HT-29 (cell line): ENCODE data around the gene PLEKHM1. TPM values are rescaled to one million over a fixed set of nuclear protein-coding genes. Genes with fewer than 3 reads are reported as not detected.
"Not testable (repeated sequence)": the region's sequence is repeated elsewhere in the genome, so short reads cannot be mapped to it uniquely, and the experiment has no call there.

Experiments used
- DNase-seq: peaks from one replicate; pipeline ENCODE4 v3.0.0-alpha.2; 2015; ENCODE audit warnings: low spot score
- total RNA-seq: library from RNA; depleted of rRNA; stranded (reverse); fragments of >200 nt; shearing (Covaris generic); gene quantifications from 2 replicates; pipeline ENCODE4 v1.2.3, GENCODE V29; 2014; rRNA removed

Gene PLEKHM1
- 22.7 and 34.2 TPM in 2 replicates for total RNA-seq

DNA sequence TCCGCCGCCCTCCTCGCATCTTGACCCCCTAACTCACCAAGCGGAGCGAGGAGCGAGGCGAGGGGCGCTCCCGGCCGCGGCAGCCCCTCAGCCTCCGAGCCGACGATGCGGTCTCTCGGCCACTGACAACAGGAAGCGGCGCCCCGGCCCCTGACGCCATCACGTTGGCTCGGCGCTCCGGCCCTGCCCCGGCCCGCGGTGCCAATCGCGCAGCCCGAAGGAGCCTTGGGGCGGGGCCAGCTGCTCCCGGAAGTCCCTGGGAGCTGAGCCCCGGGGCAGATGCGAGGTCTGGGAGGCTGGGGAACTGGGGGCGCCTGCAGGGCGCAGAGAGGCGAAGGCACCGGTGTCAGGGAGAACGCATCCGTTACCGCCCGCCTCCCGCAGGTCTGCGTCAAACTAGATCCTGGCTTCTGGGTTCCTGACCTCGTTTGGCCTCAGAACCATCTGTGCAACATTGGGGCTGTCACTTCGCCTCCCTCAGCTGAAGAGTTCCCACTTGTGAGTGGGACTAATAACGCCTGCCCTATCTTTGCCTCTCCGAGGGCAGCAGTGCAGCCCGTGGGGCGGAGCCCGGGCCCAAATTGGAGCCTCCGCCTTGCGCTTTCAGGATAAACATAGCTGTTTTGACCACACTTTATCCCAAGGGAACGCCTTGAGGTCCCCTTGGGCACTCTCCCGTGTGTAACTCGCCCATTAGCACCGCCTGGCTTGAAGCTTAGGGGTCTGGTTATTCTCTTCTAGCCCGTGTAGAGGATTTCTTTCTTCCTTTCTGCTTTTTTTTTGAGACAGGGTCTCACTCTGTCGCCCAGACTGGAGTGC lies at the start of gene PLEKHM1:
TSS of gene PLEKHM1 (minus strand) at position 107 of the 819 bp plus-strand sequence. CDS start 8,237 bp downstream, outside the sequence.
- DNase-seq = peak; percentile 77

DNA sequence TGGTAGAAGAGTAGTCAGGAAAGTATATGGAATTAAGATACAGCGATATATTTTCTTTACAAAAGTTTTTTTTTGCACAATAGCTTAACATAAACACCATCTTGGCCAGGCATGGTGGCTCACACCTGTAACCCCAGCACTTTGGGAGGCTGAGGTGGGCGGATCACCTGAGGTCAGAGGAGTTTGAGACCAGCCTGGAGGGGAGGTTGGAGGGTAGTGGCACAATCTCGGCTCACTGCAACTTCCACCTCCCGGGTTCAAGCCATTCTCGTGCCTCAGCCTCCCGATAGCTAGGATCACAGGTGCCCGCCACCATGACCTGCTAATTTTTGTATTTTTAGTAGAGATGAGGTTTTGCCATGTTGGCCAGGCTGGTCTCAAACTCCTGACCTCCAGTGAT lies 47.6 kb upstream of the PLEKHM1 start:
- not testable (repeated sequence) for DNase-seq

DNA sequence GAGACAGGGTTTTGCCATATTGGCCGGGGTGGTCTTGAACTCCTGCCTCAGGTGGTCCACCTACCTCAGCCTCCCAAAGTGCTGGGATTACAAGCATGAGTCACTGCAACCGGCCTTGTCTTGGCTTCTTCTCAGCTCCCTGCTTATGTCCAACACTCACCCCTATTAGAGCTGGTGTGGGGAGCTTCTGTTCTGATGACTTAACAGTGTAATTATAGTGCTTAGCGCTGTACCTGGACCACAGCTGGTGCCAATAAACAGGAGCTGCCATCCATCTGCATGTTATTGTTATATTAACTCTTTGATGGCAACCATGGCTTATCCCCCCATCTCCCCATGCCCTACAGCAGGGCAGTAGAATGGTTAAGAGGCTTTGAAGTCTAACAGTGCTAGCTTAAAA lies 15.6 kb upstream of the PLEKHM1 start:
- DNase-seq = not testable (repeated sequence)

DNA sequence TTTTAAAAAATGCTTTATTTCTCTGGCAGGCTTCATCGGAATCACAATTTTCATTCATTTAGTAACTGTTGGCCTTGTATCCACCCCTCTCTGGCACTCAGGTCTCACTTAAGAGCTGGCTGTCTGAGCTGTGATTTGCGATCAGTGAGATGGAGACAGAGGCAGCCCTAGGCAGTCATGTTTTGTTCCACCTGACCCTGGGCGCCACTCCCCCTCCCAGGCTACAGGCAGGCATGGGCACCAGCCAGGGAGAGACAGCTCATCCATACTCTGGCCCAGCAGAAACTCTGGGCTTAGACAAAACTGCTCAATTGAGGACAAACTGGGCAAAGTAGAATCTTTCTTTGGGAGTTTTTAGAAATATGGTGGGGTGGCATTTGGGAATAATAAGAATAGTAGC lies 14.7 kb upstream of the PLEKHM1 start:
- not testable (repeated sequence) for DNase-seq

DNA sequence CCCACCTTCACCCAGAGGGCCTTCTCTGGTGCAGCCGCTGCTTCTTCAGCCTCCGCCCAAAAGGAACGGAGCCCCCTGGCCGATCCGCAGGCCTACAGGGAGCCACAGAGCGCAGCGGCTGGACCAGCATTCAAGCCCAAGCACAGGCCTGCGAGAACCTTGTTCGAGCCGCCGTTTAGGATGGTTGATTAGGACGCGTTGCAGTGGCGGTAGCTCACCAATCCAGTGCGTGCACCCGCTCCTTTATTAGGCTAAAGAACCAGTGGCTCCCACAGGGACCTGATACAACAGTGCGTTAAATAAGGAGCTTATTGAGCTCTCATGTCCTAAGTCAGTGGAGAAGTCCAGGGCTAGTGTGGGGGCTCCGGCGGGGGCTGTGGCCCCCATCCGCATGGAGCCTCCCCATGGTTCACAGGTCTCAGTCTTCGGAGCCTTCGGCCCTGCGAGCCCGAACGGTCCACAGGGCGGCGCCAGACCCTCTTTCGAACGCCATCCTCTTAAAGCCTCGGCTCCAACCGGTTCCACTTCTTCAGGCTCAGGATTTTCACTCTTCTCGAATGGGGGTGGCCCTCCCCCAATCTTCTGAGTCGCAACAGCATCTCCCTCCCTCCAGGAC lies 10.7 kb upstream of the PLEKHM1 start:
- not testable (repeated sequence) for DNase-seq

DNA sequence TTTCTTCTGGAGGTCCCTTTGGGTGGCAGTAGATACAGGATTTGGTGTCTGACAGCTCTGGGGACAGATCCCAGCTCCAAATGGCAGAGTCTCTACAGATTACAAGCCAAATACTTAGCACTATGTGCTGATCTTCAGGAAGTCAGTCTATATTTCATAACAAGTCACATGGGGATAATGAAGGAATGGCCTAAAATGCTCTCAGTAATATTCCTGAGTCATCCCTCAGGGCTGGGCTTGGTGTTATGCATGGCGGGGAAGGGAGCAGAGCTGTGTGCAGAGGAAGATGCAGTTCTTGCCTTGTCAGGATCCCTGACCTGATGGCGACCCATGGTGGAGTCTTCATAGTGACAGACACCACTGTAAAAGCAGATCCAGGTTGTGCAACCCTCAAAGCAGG lies 10.0 kb upstream of the PLEKHM1 start:
- not testable (repeated sequence) for DNase-seq

DNA sequence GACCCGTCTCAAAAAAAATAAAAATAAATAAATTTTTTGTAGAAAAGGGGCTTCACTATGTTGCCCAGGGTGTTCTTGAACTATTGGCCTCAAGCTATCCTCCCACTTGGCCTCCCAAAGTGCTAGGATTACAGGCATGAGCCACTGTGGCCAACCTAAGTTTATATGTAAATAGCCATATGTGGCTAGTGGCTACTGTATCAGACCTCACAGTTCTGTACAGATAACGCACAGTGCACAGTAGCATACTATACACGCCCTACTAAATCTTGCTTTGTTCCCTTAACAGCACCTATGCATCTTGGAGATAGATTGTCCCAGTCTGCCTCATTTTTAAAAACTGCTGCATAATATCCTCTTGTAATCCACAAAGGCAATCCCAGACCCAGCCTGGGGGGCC lies 8.7 kb upstream of the PLEKHM1 start:
- not testable (repeated sequence) for DNase-seq

DNA sequence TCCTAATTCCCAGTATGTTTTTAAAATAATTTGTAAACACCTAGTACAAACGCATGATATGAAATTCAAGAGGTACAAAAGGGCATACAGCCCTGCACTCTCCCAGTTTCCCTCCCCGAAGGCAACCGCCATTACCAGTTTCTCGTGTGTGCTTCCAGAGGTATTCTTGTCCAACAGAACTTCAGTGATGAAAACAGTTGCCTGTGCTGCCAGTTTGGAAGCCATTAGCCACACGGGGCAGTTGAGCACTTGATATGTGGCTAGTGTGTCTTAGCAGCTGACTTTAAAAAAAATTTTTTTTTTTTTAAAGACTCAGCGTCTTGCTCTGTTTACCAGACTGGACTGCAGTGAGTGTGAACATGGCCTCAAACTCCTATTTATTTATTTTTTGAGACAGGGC lies 7.9 kb upstream of the PLEKHM1 start:
- not testable (repeated sequence) for DNase-seq

DNA sequence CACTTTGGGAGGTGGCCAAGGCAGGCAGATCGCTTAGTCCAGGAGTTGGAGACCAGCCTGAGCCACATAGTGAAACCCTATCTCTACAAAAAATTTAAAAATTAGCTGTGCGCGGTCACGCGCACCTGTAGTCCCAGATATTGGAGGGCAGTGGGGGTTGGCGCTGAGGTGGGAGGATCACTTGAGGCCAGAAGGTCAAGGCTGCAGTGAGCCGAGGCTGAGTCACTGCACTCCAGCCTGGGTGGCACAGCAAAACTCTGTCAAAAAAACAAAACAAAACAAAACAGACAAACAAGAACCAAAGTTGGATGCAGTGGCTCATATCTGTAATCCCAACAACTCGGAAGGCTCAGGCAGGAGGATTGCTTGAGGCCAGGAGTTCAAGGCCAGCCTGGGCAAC lies 6.9 kb upstream of the PLEKHM1 start:
- not testable (repeated sequence) for DNase-seq

DNA sequence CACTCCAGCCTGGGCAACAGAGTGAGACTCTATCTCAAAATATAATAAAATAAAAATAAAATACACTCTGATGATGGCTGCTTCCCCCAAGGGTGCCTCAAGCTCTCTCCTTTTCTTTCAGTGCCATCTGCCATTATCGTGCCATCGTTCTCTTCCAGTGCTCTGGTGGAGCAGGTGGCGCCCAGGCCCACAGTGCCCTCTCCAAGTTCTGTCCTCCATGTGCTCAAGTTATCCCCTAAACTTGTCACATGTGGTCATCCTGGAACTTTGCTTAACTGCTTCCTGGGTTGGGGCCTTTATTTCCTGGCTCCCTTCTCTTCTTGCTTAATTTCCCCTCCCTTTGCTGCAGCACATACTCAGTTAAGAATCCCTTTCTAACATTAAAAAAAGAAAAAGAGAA lies 6.0 kb upstream of the PLEKHM1 start:
- not testable (repeated sequence) for DNase-seq

DNA sequence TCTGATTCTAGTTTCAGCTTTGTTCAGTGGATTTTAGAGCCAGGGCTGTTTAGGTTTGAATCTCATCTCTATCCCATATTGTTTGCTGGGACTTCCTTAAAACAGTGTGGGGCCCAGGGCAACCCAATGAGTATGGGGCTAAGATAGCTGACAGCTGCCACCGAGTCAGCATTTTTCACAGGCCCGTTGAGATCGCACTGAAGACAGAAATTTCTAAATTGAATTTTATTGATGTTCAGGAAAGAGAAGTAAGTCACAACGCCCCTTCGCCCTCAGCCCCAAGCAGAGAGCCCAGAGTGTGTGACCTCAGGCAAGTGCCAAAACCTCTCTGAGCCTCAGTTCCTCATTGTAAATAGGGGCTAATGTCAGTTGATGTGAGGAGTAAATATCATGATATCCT lies 4.0 kb upstream of the PLEKHM1 start:
- not testable (repeated sequence) for DNase-seq

DNA sequence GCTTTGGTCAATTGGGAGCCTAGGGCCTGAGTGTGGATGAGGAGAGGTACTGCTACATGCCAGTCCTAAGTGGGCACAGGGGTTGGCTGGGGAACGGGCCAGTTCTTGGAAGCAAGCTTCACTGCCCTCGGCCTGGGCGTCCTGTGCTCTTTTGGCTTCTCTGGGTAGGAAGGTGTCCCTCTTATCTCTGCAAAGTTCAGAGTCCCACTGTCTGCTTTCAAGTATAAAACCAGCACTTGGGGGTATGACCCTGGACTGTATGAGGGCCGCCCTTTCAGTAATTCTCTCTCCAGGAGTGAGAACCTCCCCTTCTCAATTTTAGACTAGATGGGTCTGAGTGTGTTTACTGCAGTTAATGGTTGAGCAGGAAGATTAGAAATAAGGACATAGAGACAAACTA lies 1.6 kb upstream of the PLEKHM1 start:
- DNase-seq = not testable (repeated sequence)

DNA sequence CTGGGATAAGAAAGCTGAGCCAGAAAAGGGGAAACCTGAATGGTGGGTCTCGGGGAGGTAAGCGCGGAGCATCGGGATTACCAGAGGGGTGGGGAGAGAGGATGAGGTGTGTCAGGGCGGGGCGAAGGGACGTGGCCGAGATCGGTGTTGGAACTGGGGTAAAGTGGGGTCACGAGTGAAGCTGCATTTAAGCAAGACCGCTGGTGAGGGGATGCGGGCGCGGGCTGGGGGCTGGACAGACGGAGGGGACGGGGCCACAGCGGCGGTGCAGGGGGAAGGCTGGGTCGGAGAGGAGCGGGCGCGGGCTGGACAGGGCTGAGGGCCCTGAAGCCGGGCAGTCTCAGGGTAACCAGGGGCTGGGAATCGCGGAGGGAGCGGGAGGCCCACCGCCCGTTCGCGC lies 323 bp downstream of the PLEKHM1 start:
- DNase-seq = peak; percentile 22

DNA sequence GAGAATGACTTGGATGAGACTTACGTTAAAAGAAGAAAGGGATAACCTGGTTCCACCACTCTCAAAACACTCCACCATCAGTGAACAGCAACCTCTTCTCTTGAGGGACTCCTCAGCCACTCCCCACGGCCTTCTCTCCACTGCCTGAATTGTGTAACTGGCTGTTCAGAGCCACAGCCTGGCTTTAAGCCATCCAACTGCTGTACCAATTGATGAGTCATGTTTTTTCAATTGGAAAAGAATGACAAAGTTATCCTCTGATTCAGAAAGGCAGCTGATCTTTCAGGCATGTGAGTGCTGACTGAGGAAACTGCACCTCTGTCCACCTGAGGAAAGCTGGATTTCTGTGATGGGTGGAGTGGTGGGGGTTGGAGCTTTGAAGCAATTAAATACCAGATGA lies 2.8 kb downstream of the PLEKHM1 start:
- DNase-seq = peak; percentile 71

DNA sequence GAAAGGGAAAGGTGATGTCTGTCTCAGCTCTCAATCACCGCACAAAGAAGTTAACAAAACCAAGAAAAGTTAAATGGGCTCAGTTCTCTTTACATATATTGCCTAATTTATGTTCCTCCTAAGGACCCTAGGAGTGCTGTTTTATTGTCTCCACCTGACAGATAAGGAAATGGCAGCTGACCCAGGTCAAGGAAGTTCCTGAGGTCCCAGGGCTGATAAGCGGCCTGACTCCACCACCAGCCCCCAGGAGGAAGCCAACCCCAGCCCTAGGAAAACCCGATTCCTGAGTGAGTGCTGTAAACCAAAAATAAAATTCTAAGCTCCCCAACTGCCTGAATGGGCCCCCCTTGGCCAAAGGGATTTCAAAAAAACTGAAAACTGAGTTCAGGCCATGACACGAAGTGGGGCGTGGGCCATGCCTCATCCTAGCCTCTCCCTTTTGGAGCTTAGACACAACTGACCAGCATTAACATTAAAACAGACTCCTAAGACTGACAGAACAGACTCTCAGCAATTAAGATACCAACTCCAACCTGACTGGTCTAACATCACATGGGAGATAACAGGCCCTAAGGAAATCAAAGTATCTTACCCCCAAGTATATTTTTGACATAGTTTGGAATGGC lies 6.8 kb downstream of the PLEKHM1 start:
- not testable (repeated sequence) for DNase-seq

DNA sequence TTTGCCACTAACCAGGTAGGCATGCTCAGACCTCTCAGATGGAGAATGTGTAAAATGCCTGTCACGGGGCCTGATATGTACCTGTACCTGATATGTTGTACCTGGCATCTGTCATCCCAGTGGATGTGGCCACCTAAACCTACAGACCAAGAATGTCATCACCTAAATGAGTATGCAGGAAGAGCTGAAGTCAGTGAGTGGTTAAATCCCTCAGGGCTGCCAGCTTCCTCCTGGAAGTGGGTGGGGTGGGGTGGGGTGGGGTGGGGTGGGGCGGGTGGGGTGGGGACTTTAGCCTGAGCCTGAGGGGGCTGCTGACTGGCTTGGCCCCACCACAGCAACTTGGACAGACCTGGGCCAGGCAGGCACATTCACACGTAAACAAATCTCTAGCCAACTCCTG lies 7.3 kb downstream of the PLEKHM1 start:
- DNase-seq = not testable (repeated sequence)

DNA sequence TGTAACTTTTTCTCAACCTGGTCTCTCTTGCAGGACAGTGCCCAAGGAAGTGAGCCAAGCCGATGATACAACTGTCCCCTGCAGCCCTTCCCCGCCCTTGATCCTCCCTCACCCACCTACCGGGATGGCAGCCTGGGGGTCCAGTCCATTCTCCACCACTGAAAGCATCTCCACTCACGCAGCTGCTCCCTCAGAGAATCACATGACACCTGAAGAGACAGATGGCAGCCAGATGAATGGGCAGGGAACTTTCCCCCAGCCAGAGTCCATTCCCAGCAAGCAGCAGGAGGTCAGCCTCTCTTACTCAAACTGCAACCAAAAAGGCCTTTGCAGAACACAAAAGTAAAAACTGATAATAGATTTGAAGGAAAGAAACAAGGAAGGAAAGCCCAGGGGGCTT lies 8.2 kb downstream of the PLEKHM1 start:
- DNase-seq = not testable (repeated sequence)

DNA sequence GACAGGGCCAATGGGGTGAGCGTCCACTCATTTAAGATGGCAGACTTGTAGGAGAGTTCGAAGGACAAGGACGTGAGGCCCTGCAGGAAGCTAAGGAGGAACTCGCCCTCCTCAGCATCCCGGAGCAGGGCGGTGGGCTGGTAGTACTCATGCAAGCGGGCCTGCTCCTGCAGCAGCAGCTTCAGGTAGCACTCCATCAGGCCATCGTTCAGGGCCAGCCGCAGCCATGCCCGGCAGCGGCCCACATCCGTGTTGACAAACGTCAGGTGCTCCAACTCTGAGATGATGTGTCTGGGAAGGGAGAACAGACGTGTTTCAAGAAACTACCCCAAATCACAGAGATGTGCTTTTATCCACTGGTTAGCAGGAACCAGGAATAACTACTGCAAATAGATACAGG lies 15.1 kb downstream of the PLEKHM1 start:
- not testable (repeated sequence) for DNase-seq

DNA sequence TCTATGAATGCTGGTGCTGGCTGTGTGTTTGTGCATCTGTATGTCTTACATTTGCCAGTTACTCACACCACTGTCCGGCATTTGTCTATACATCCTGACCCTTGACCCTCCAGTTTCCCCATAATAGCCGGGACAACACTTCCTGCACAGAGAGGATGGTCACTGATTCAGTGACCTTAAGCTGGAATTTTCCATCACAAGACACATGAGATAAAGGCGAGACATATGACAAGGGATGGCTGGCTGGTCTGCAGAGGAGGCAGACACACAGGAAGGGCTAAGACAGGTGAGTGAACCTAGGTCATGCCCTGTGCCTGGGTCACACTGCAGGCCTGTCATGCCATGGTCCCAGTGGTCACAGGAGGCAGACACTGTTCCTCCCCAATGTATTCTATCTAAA lies 18.3 kb downstream of the PLEKHM1 start:
- not testable (repeated sequence) for DNase-seq

DNA sequence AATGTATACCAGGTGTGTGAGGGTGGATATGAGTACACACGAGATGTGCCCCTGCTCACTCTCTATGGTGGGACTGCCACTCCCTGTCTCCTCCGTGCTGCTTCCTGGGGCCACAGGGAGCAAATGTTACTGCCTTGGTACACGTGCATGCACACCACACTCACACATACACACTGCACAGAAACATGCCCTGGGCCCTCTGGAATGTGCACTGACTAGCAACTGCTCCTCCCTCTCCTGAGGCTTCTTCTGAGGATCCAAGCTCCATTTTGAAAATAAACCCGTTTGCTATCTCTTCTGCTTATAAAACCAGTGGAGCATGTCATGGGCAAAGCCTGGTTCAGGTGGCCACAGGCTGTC lies 21.3 kb downstream of the PLEKHM1 start:
- DNase-seq = not testable (repeated sequence)

DNA sequence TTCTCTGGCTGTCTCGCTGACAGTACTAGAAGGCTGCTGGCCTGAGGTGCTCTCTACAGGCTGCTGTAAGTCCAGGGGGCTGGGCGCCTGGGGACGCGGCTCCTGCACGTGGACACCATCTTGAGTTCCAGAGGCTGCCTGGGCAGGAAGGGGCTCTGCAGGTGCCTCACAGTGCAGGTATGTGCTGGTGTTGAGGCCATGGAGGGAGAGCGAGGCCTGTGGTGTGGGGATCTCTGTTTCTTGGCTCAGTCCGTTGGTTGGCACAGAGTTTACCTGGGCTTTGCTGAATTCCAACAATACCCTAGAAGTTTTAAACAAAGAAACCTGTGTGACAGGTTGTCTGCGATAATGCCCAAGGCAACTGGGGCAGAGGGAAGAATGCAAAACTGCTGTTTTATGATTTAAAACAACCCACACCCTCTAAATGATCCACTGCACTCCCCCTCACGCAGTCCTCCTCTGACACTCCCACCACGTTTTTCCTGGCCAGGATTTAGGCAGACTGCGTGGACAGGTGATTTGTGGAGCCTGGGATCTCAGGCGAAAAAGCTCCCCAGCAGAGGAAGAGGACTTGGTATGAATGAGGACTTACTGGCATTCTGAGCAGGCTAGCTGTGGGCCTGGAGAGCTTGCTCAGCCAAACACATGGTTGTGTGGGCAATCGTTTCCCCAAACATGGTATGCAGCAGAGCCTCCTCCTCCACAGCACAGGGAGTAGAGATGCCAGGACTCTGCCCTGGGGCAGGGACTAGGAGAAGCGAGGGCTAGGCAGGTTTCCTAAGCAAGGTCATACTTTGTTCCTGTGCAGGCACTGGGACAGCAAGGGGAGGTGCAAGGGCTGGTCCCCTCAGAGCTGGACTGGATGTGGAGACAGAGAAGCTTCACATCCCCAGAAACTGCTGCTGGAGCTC lies 22.0 kb downstream of the PLEKHM1 start:
- DNase-seq = peak; percentile 52
